ENCODE data around the gene NDUFA3. TPM values are rescaled to one million over a fixed set of nuclear protein-coding genes. Genes with fewer than 3 reads are reported as not detected.

The NDUFA3 gene
- total RNA-seq, 2 donors from 2014 or later = 196 to 229 TPM

- H3K4me3 Mint-ChIP-seq = no peak overlapping the region
- H3K36me3 Mint-ChIP-seq (ENCODE audit: low read depth) = no peaks in the 10 kb centered on the region
- no peak overlapping the region for H3K4me3 ChIP-seq (ENCODE audit: low read length)
Observed at GRCh38 chr19:54077334-54077733, 25.3 kb upstream of the NDUFA3 start.

DNA sequence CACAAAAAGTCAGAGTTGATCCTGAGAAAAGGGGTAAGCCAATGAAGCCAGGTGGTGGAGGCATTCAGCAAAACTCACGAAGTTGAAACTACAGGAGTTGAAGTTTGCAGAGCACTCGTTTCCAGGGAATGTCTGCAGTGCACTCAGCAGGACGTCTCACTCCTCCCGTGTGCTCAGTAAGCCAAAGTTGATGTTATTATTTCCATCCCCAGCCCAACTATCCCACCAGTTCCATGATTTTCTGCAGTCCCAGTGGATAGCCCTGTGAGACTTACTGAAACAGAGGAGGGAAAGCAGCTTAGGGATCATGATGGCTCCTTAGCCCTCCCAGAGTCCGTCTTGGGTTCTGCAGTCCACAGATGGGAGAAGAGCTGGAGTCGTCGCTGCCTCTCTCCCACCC is 21.6 kb upstream of the NDUFA3 start, which contains the start of gene TARM1:
TSS of gene TARM1 (minus strand) at position 334 of the 400 bp plus-strand sequence. CDS start at position 309, 25 bp downstream.
- H3K27me3 ChIP-seq (ENCODE audit: control insufficient read depth, insufficient read depth, low read length, poor library complexity, severe bottlenecking) = no peaks in the 10 kb centered on the region
- 91 to 92% methylated on average over 6 to 7 of the region's 7 CpGs for WGBS, 2 experiments (ENCODE audit: insufficient coverage in 1 of 2, insufficient read length in 1 of 2)
- H3K9me3 ChIP-seq (ENCODE audit: control insufficient read depth, low read length) = peaks cover 15% of the 10 kb centered on the region
- no peaks in the 10 kb centered on the region for H3K36me3 ChIP-seq (ENCODE audit: control insufficient read depth, insufficient read depth, low read length)
- no peak within 1 kb of the TSS for H3K27ac ChIP-seq (ENCODE audit: low read depth, low read length)
- H3K4me1 ChIP-seq (ENCODE audit: control insufficient read depth, insufficient read depth, low read length) = no peaks in the 10 kb centered on the region
- DNase-seq = no peak
- Mint-ChIP-seq H3K9me3 (peaks cover 30% of the 10 kb centered on the region), H3K27me3 (ENCODE audit: insufficient read depth) (peaks cover 16% of the 10 kb centered on the region), H3K4me1 (no peaks in the 10 kb centered on the region), H3K36me3 (ENCODE audit: low read depth) (no peaks in the 10 kb centered on the region), H3K4me3 (no peak within 1 kb of the TSS), H3K27ac (no peak within 1 kb of the TSS)
- no peak within 1 kb of the TSS for H3K4me3 ChIP-seq (ENCODE audit: low read length)
- TF ChIP-seq, protein P1, sequence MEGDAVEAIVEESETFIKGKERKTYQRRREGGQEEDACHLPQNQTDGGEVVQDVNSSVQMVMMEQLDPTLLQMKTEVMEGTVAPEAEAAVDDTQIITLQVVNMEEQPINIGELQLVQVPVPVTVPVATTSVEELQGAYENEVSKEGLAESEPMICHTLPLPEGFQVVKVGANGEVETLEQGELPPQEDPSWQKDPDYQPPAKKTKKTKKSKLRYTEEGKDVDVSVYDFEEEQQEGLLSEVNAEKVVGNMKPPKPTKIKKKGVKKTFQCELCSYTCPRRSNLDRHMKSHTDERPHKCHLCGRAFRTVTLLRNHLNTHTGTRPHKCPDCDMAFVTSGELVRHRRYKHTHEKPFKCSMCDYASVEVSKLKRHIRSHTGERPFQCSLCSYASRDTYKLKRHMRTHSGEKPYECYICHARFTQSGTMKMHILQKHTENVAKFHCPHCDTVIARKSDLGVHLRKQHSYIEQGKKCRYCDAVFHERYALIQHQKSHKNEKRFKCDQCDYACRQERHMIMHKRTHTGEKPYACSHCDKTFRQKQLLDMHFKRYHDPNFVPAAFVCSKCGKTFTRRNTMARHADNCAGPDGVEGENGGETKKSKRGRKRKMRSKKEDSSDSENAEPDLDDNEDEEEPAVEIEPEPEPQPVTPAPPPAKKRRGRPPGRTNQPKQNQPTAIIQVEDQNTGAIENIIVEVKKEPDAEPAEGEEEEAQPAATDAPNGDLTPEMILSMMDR (conservative IDR thresholded peaks at IDR 0.05) = no peak
- no peak within 1 kb of the TSS for H3K9ac ChIP-seq (ENCODE audit: extremely low read depth, low read length, poor library complexity, severe bottlenecking)

More at GRCh38 chr19:54077334-54077733, 25.3 kb upstream of the NDUFA3 start:
- peaks cover 10% of the 10 kb centered on the region for H3K27me3 Mint-ChIP-seq (ENCODE audit: insufficient read depth)
- Histone ChIP-seq H3K36me3 (ENCODE audit: control insufficient read depth, insufficient read depth, low read length) (no peaks in the 10 kb centered on the region), H3K4me1 (ENCODE audit: control insufficient read depth, insufficient read depth, low read length) (no peaks in the 10 kb centered on the region), H3K9me3 (ENCODE audit: control insufficient read depth, low read length) (peaks cover 6% of the 10 kb centered on the region), H3K27ac (ENCODE audit: low read depth, low read length) (no peak overlapping the region), H3K9ac (ENCODE audit: extremely low read depth, low read length, poor library complexity, severe bottlenecking) (no peak overlapping the region), H3K27me3 (ENCODE audit: control insufficient read depth, insufficient read depth, low read length, poor library complexity, severe bottlenecking) (no peaks in the 10 kb centered on the region)
- TF ChIP-seq, protein P1 (conservative IDR thresholded peaks at IDR 0.05) = no peak
- WGBS, 2 experiments (ENCODE audit: insufficient coverage in 1 of 2, insufficient read length in 1 of 2) = 86 to 94% methylated on average over 1 to 3 of the region's 5 CpGs
- H3K27ac Mint-ChIP-seq = no peak overlapping the region
- no peak for DNase-seq
- no peaks in the 10 kb centered on the region for H3K4me1 Mint-ChIP-seq
- peaks cover 22% of the 10 kb centered on the region for H3K9me3 Mint-ChIP-seq

GRCh38 chr19:54084410-54084809 is 18.2 kb upstream of the NDUFA3 start:
- no peak for DNase-seq
- no peaks in the 10 kb centered on the region for H3K36me3 Mint-ChIP-seq (ENCODE audit: low read depth)
- H3K9me3 Mint-ChIP-seq = peaks cover 27% of the 10 kb centered on the region
- no peak overlapping the region for H3K4me3 ChIP-seq (ENCODE audit: low read length)
- no peaks in the 10 kb centered on the region for H3K27me3 ChIP-seq (ENCODE audit: control insufficient read depth, insufficient read depth, low read length, poor library complexity, severe bottlenecking)
- no peak overlapping the region for H3K4me3 Mint-ChIP-seq
- H3K4me1 Mint-ChIP-seq = no peaks in the 10 kb centered on the region
- no peak overlapping the region for H3K27ac ChIP-seq (ENCODE audit: low read depth, low read length)
- H3K4me1 ChIP-seq (ENCODE audit: control insufficient read depth, insufficient read depth, low read length) = no peaks in the 10 kb centered on the region
- no peak overlapping the region for H3K9ac ChIP-seq (ENCODE audit: extremely low read depth, low read length, poor library complexity, severe bottlenecking)
- 92 to 100% methylated on average over 1 to 3 of the region's 3 CpGs for WGBS, 2 experiments (ENCODE audit: insufficient coverage in 1 of 2, insufficient read length in 1 of 2)
- H3K27ac Mint-ChIP-seq = no peak overlapping the region
- peaks cover 15% of the 10 kb centered on the region for H3K9me3 ChIP-seq (ENCODE audit: control insufficient read depth, low read length)
- TF ChIP-seq, protein P1 (conservative IDR thresholded peaks at IDR 0.05) = no peak
- H3K36me3 ChIP-seq (ENCODE audit: control insufficient read depth, insufficient read depth, low read length) = no peaks in the 10 kb centered on the region
- peaks cover 27% of the 10 kb centered on the region for H3K27me3 Mint-ChIP-seq (ENCODE audit: insufficient read depth)
